BLaER1 (cell line): ENCODE measurements around the gene NCAPG2.

Experiments
- H3K27ac ChIP-seq: shearing (Covaris generic); formaldehyde crosslinking; 2 replicates; pipeline ENCODE4 v1.8.1; 2022
- H3K27me3 ChIP-seq: shearing (Covaris generic); formaldehyde crosslinking; 2 replicates; pipeline ENCODE4 v1.8.1; 2022
- H3K36me3 ChIP-seq: shearing (Covaris generic); formaldehyde crosslinking; 2 replicates; pipeline ENCODE4 v1.8.1; 2022
- H3K4me1 ChIP-seq: shearing (Covaris generic); formaldehyde crosslinking; 2 replicates; pipeline ENCODE4 v1.8.1; 2022
- H3K4me2 ChIP-seq: shearing (Covaris generic); formaldehyde crosslinking; 2 replicates; pipeline ENCODE4 v1.8.1; 2022
- H3K4me3 ChIP-seq: shearing (Covaris generic); formaldehyde crosslinking; 2 replicates; pipeline ENCODE4 v1.8.1; 2022
- H3K9ac ChIP-seq: shearing (Covaris generic); formaldehyde crosslinking; 2 replicates; pipeline ENCODE4 v1.8.1; 2022
- H3K9me3 ChIP-seq: shearing (Covaris generic); formaldehyde crosslinking; 2 replicates; pipeline ENCODE4 v1.8.1; 2022
- H4K20me1 ChIP-seq: shearing (Covaris generic); formaldehyde crosslinking; 2 replicates; pipeline ENCODE4 v1.8.1; 2022
- Cebpa-rat ChIP-seq: shearing (Covaris generic); IDR thresholded peaks from 2 replicates; pipeline ENCODE4 v1.8.1; 2022

NCAPG2 gene

GRCh38 chr7:158735935-158736334 is 31.3 kb upstream of the NCAPG2 start:
- no peak overlapping the region for H3K9ac ChIP-seq
- H3K36me3 ChIP-seq = peaks cover 93% of the 10 kb centered on the region
- H3K4me1 ChIP-seq = peaks cover 16% of the 10 kb centered on the region

GRCh38 chr7:158734861-158735260 is 30.3 kb upstream of the NCAPG2 start:
- Histone ChIP-seq H4K20me1 (peaks cover 2% of the 10 kb centered on the region; the same call in 1 of the 2 replicates), H3K27me3 (no peaks in the 10 kb centered on the region), H3K4me1 (peaks cover 5% of the 10 kb centered on the region), H3K27ac (no peak overlapping the region), H3K9me3 (no peaks in the 10 kb centered on the region), H3K9ac (no peak overlapping the region), H3K36me3 (peaks cover 93% of the 10 kb centered on the region), H3K4me2 (no peak overlapping the region), H3K4me3 (no peak overlapping the region)
- no peak for TF ChIP-seq Cebpa-rat

More at GRCh38 chr7:158735935-158736334, 31.3 kb upstream of the NCAPG2 start:
- no peak for TF ChIP-seq Cebpa-rat
- Histone ChIP-seq H3K27ac (no peak overlapping the region), H3K9me3 (no peaks in the 10 kb centered on the region), H4K20me1 (peaks cover 9% of the 10 kb centered on the region; the same call in 1 of the 2 replicates), H3K4me3 (no peak overlapping the region), H3K27me3 (no peaks in the 10 kb centered on the region), H3K4me2 (no peak overlapping the region)

DNA sequence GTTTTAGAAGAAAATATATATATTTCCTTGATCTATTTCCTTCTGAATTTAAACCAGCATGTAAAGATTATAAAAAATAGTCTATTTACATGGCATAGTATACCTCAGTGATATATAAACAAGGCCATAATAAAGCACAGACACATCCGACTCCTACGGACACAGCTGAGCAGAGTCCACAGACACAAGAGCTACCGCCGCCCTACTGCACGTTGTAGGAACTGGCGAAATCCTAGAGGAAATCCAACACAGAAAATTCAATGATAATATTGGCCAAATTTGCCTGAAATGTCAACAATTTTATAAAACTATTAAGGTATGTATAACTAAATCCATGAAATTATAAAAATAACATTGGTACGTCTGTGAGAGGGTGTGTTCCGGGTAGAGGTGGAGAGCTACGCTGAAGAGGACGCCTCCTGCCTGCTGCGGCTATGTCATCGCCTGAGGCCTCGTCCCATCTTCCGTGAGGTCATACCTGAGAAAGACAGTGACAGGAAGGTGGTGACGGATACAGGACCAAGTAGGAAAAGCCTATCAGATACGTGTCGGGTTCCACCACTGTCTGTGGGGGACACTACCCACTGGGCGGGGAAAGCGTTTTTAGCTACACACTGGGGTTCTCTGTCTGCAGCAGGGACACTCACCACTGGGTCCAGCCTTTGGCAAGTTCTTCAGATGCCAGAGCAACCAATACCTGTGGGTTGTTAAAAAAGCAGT is 29.3 kb upstream of the NCAPG2 start:
- no peak overlapping the region for H3K9ac ChIP-seq
- no peak for TF ChIP-seq Cebpa-rat
- peaks cover 86% of the 10 kb centered on the region for H3K36me3 ChIP-seq
- no peaks in the 10 kb centered on the region for H3K9me3 ChIP-seq
- H3K4me1 ChIP-seq = no peaks in the 10 kb centered on the region
- H3K27ac ChIP-seq = no peak overlapping the region
- no peaks in the 10 kb centered on the region for H4K20me1 ChIP-seq
- H3K4me3 ChIP-seq = no peak overlapping the region
- H3K4me2 ChIP-seq = no peak overlapping the region
- no peaks in the 10 kb centered on the region for H3K27me3 ChIP-seq

GRCh38 chr7:158733220-158733519 is 28.6 kb upstream of the NCAPG2 start:
- Histone ChIP-seq H4K20me1 (no peaks in the 10 kb centered on the region), H3K9ac (no peak overlapping the region), H3K27ac (no peak overlapping the region), H3K4me3 (no peak overlapping the region), H3K27me3 (no peaks in the 10 kb centered on the region), H3K36me3 (peaks cover 78% of the 10 kb centered on the region), H3K4me1 (no peaks in the 10 kb centered on the region), H3K9me3 (no peaks in the 10 kb centered on the region), H3K4me2 (no peak overlapping the region)
- no peak for TF ChIP-seq Cebpa-rat

DNA sequence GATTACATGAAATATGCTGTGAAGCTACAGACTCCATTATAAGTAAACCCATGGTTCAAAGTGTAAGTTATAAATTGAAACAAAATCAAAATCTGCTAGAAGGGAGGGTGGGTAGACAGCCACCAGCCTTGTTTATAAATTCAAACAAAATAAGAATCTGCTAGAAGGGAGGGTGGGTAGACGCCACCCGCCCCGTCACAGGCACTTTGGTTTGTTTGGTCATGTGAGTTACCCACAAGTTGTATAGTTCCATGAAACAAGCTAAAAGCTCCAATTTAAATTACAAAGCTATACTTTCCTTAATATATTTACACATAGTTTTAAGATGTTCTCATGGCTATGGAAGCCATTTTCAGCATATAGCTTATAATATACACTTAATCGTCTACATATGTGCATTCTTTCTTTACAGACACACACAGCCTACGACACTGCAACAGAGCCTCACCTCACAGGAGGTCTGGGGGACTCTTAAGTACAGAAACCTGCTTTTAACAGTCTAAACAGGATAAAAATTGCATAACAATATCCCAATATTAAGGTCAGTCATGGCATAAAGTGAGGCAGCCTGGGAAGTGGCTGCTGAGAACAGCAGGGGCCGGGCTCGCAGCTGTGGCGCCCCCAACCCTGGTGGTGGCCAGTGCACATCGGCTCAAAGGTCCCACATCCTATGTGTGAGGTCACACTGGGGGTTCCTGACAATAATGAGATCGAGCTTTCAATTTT is 28.1 kb upstream of the NCAPG2 start:
- Histone ChIP-seq H3K4me1 (no peaks in the 10 kb centered on the region), H3K36me3 (peaks cover 73% of the 10 kb centered on the region), H3K4me3 (no peak overlapping the region), H3K27ac (no peak overlapping the region), H3K9ac (no peak overlapping the region), H3K27me3 (no peaks in the 10 kb centered on the region), H3K9me3 (no peaks in the 10 kb centered on the region), H3K4me2 (no peak overlapping the region), H4K20me1 (no peaks in the 10 kb centered on the region)
- no peak for TF ChIP-seq Cebpa-rat

DNA sequence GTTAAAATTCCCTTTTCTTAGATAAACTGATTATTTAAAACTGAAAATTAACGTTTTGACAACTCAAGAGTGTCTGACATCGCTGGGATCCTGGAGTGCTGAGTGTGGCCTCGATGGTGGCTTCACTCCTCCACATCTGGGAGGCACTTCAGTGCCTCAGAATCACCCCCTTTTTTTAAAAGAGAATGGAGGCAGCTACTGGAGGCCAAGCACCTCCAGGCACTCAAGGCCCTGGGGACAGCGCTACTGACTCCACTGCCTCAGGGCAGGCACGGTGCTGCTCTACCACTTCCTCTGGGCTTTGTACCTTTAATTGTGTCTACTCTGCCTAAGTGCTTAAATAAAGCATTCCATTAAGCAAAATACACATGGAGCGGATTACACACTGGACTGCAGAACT is 27.2 kb upstream of the NCAPG2 start:
- no peaks in the 10 kb centered on the region for H4K20me1 ChIP-seq
- no peak overlapping the region for H3K4me2 ChIP-seq
- H3K9ac ChIP-seq = no peak overlapping the region
- TF ChIP-seq Cebpa-rat = no peak
- no peak overlapping the region for H3K4me3 ChIP-seq
- H3K36me3 ChIP-seq = peaks cover 64% of the 10 kb centered on the region
- no peaks in the 10 kb centered on the region for H3K4me1 ChIP-seq
- H3K9me3 ChIP-seq = no peaks in the 10 kb centered on the region
- no peak overlapping the region for H3K27ac ChIP-seq
- no peaks in the 10 kb centered on the region for H3K27me3 ChIP-seq

GRCh38 chr7:158730383-158731346 is 26.1 kb upstream of the NCAPG2 start:
- H3K4me1 ChIP-seq = no peaks in the 10 kb centered on the region
- no peak overlapping the region for H3K4me3 ChIP-seq
- no peak overlapping the region for H3K9ac ChIP-seq
- no peak overlapping the region for H3K27ac ChIP-seq
- H4K20me1 ChIP-seq = no peaks in the 10 kb centered on the region
- H3K4me2 ChIP-seq = no peak overlapping the region
- no peaks in the 10 kb centered on the region for H3K9me3 ChIP-seq
- TF ChIP-seq Cebpa-rat = no peak
- H3K36me3 ChIP-seq = peaks cover 54% of the 10 kb centered on the region
- no peaks in the 10 kb centered on the region for H3K27me3 ChIP-seq

DNA sequence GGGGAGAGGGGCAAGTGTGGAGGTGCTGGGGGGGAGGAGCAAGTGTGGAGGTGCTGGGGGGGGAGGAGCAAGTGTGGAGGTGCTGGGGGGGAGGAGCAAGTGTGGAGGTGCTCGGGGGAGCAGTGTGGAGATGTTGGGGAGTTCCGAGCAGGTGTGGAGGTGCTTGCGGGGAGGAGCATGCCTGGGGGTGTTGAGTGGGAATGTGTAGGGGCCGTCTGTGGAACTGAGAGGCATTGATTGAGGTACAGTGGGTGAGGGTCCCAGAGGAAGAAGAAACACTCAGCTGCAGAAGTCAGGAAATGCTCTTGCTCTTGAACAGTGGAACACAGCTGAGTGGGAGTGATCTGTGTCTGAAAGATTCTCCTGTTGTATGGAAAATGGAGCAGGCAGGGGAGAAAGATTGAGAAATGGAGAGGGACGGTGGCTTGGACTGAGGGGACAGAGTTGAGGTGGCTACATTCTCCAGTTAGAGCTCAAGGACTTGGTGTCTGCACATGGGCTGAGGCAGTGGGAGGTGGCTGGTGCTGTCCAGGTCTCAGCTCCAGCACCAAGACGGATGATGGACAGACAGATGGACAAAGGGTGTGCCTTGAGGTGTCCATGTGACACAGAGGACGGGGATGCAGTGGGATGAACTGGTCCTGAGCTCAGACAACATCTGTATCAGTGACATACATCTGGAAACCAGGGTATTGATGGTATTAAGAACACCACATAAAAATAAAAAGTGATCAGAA is 25.2 kb upstream of the NCAPG2 start:
- Histone ChIP-seq H3K4me1 (no peaks in the 10 kb centered on the region), H3K27me3 (no peaks in the 10 kb centered on the region), H3K36me3 (peaks cover 46% of the 10 kb centered on the region), H3K4me3 (no peak overlapping the region), H3K4me2 (no peak overlapping the region), H3K27ac (no peak overlapping the region), H3K9ac (no peak overlapping the region), H4K20me1 (no peaks in the 10 kb centered on the region), H3K9me3 (no peaks in the 10 kb centered on the region)
- TF ChIP-seq Cebpa-rat = no peak

DNA sequence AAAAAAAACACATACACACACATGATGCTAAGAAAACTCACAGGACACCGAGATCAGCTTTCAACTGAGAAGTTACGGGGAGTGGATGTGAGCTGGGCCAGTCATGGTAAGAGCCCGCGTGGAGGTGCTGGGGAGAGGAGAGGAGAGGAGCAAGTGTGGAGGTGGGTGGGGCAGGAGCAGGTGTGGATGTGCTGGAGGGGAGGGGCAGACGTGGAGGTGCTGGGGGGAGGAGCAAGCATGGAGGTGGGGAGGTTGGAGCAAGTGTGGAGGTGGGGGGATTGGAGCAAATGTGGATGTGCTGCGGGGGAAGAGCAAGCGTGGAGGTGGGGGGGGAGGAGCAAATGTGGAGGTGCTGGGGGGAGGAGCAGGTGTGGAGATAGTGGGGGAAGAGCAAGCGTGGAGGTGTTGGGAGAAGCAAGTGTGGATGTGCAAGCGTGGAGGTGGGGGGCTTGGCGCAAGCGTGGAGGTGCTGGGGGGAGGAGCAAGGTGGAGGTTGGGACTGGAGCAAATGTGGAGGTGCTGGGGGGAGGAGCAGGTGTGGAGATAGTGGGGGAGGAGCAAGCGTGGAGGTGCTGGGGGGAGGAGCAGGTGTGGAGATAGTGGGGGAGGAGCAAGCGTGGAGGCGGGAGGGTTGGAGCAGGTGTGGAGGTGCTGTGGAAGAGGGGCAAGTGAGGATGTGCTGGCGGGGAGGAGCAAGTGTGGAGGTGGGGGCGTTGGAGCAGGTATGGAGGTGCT is 24.5 kb upstream of the NCAPG2 start:
- no peak for TF ChIP-seq Cebpa-rat
- peaks cover 38% of the 10 kb centered on the region for H3K36me3 ChIP-seq
- no peaks in the 10 kb centered on the region for H3K27me3 ChIP-seq
- H3K4me1 ChIP-seq = no peaks in the 10 kb centered on the region
- H3K27ac ChIP-seq = no peak overlapping the region
- no peaks in the 10 kb centered on the region for H4K20me1 ChIP-seq
- no peak overlapping the region for H3K4me3 ChIP-seq
- H3K9ac ChIP-seq = no peak overlapping the region
- no peak overlapping the region for H3K4me2 ChIP-seq
- H3K9me3 ChIP-seq = no peaks in the 10 kb centered on the region
